RCC 7860 (cell line): Measurements from ENCODE around the gene IGSF23.
A peak's percentile ranks its signal among the peaks of the same experiment; 100 is the strongest.
"Not testable (repeated sequence)": the region's sequence is repeated elsewhere in the genome, so short reads cannot be mapped to it uniquely, and the experiment has no call there.

ENCODE experiments used
- DNase-seq: peaks from one replicate; pipeline ENCODE4 v3.0.0-alpha.2; 2015; ENCODE audit warnings: low spot score
- FAIRE-seq: peaks from 2 replicates; lab custom pipeline; 2012; peaks lifted over from hg19 to GRCh38; lab: Jason Lieb, UNC

IGSF23 gene

DNA sequence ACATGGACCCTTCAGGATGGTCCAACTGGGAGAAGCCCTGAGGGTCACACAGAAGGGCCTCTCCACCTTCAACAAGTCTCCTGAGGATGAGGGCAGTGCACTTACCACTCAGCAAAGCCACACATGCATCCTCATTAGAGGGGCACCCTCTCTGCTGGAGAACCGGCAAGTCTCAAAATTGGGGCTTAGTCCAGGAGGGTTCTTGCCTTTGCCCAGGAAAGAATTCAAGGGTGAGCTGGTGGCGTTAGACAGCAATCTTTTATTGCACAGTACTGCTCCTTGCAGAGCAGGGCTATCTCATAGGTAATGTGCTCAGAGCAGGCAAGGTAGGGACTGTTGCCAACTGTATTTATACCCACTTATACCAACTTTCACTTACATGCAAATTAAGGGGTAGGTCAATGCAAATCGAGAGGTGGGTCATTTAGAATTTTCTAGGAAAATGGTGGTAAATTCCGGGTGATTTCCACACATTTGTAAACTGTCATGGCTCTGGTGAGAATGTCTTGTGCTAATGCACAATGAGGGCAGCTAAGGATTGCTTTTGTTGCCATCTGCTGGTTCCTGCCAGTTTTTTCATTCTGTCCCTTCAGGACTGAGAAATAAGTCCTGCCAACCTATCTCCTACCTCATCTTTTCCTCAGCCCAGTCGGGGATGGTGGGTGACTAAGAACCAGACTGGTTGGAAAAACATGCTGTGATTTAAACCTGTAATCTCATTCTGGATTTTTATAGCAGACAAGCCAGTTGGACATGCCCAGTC is 27.8 kb upstream of the IGSF23 start:
- no peak for FAIRE-seq
- peak; percentile 36 for DNase-seq

GRCh38 chr19:44587963-44588770 is 25.2 kb upstream of the IGSF23 start:
- FAIRE-seq = peak; percentile 87
- DNase-seq = peak; percentile 93

DNA sequence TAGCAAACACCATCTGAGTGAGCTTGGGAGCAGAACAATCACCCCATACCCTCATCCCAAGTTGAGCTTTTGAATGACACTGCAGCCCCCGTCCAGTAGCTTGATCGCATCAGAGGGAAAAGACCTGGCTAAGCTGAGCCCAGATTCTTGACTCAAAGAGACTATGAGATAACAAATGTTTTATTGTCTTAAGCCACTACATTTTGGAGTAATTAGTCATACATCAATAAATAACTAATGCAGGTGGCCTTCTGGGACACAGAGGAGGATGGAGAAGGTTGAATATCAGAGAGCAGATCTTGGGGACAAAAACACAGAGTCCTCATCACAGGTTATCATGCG is 24.6 kb upstream of the IGSF23 start:
- FAIRE-seq (no peak), DNase-seq (peak; percentile 78)

DNA sequence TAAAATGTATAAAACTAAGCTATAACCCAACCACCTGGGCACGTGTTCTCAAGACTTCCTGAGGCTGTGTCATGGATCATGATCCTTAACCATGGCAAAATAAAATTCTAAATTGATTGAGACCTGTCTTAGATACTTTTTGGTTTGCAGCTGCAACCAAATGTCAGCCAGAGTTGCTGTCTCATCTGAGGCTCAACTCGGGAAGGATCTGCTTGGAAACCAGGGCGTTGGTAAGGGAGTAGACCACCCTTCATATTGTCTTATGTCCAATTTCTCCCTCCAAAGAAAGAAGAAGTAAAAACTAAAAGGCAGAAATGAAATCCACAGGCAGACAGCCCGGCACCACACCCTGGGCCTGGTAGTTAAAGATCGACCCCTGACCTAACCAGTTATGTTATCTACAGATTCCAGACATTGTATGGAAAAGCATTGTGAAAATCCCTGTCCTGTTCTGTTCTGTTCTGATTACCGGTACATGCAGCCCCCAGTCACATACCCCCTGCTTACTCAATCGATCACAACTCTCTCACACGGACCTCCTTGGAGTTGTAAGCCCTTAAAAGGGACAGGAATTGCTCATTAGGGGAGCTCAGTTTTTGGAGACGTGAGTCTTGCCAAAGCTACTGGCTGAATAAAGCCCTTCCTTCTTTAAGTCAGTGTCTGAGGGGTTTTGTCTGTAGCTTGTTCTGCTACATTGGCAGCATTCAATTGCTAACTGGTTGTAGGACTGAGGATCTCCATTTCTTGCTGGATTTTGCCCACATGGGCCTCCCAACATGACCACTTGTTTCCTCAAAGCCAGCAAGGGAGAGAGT is 22.9 kb upstream of the IGSF23 start:
- FAIRE-seq (no peak), DNase-seq (no peak)

DNA sequence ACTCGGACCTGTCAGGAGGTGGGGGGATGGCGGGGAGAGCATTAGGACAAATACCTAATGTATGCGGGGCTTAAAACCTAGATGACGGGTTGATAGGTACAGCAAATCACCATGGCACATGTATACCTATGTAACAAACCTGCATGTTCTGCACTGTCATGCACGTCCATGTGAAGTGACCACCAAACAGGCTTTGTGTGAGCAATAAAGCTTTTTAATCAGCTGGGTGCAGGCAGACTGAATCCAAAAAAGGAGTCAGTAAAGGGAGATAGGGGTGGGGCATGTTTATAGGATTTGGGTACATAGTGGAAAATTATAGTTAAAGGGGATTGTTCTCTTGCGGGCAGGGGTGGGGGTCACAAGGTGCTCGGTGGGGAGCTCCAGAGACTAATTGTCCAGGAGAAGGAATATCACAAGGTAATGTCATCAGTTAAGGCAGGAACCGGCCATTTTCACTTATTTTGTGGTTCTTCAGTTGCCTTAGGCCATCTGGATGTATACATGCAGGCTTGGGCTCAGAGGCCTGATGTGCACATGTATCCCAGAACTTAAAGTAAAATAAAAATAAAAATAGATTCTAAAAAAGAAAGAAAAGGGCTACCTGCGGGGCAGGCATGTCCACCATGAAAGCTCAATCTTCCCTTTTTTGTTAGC is 21.9 kb upstream of the IGSF23 start:
- not testable (repeated sequence) for FAIRE-seq

DNA sequence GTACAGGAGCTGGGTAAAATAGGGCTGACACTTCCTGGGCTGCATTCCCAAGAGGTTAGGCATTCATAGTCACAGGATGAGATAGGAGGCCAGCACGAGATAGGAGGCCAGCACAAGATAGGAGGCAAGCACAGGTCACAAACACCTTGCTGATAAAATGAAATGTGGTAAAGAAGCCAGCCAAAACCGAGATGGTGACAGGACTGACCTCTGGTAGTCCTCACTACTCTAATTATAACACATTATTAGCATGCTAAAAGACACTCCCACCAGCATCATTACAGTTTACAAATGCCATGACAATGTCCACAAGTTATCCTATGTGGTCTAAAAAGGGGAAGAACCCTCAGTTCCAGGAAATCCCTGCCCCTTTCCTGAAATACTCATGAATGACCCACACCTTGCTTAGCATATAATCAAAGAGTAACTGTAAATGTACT is 20.9 kb upstream of the IGSF23 start:
- FAIRE-seq (no peak), DNase-seq (no peak)

More for the DNA sequence above, 21.9 kb upstream of the IGSF23 start:
- DNase-seq = not testable (repeated sequence)

GRCh38 chr19:44593294-44593693 is 20.1 kb upstream of the IGSF23 start:
- DNase-seq (no peak), FAIRE-seq (peak; percentile 88)

DNA sequence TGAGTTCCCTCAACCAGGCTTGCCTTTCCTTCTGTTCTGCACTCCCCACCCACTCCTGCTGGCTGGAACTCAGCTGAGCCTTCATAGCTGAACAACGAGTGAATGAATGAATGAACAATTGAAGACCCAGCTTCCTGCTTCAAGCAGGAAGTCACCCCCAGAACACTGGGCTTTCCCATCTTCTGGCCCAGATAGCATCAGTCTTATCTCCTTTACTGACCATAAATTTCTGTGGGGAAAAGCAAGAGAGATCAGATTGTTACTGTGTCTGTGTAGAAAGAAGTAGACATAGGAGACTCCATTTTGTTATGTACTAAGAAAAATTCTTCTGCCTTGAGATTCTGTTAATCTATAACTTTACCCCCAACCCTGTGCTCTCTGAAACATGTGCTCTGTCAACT is 19.5 kb upstream of the IGSF23 start:
- not testable (repeated sequence) for DNase-seq, FAIRE-seq

- FAIRE-seq (no peak), DNase-seq (no peak)
These were observed 16.8 kb upstream of the IGSF23 start for GRCh38 chr19:44596428-44597130.

DNA sequence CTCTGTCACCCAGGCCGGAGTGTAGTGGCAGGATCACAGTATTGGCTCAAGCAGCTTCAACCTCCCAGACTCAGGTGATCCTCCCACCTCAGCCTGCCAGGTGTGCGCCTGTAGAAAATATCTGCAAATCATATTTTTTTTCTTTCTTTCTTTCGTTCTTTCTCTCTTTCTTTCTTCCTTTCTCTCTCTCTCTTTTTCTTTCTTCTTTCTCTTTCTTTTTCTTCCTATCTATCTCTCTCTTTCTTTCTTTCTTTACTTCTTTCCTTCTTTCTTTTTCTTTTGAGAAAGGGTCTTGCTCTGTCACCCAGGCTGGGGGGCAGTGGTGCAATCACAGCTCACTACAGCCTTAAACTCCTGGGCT is 16.3 kb upstream of the IGSF23 start:
- no peak for DNase-seq
- FAIRE-seq = no peak

GRCh38 chr19:44598355-44598754 is 15.0 kb upstream of the IGSF23 start:
- DNase-seq = no peak
- FAIRE-seq = no peak

- FAIRE-seq = no peak
These were observed 14.5 kb upstream of the IGSF23 start for GRCh38 chr19:44598880-44599279.

GRCh38 chr19:44600466-44600865 is 12.9 kb upstream of the IGSF23 start:
- DNase-seq (no peak), FAIRE-seq (no peak)

More at GRCh38 chr19:44598880-44599279, 14.5 kb upstream of the IGSF23 start:
- DNase-seq = no peak

GRCh38 chr19:44602081-44602480 is 11.3 kb upstream of the IGSF23 start:
- DNase-seq (no peak), FAIRE-seq (no peak)

- DNase-seq (no peak), FAIRE-seq (no peak)
These were observed 10.0 kb upstream of the IGSF23 start for GRCh38 chr19:44603201-44603945.

- DNase-seq (no peak), FAIRE-seq (no peak)
These were observed 9.1 kb upstream of the IGSF23 start for GRCh38 chr19:44604241-44604640.

GRCh38 chr19:44605547-44605946 is 7.8 kb upstream of the IGSF23 start:
- FAIRE-seq = no peak
- DNase-seq = no peak

DNA sequence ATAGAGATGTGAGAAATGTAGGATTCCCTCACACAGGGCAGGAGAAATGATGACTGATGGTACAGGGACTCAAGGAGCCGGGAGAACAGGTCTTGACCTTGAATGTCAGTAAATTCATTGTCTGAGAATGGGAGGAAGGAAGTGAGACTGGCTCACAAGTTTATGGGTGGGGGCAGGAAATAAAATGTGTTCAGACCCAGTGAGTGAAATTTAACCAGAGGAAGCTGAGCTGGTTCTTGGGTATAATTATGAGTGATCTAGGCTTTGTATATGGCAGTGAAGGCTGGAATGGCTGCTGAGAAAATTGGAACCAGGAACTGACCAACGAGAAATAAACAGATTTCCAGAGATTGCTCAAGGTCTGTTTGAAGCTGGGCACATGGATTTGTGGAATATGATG is 6.3 kb upstream of the IGSF23 start:
- FAIRE-seq = no peak
- DNase-seq = peak; percentile 45

DNA sequence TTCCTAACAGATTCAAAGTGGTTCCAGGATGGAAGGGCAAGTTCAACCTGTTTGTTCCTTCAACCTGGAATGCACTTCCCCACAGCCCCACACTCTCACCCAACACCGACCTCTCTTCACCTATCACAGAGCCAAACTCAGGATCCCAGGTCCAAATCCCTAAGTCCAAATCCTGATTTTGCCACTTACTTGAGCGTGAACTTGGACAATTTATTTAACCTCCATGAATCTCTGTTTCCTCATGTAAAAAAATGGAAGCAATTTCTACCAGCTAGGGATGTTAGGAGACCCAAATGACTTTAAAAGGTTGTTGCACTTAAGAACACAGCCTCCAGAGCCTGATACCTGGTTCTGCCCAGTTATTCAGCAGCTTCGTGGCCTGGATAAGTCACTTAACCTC is 5.4 kb upstream of the IGSF23 start:
- FAIRE-seq (no peak), DNase-seq (no peak)
